T-cell (primary cell): ENCODE data around the gene MAGEB17. TPM values are rescaled to one million over a fixed set of nuclear protein-coding genes. Genes with fewer than 3 reads are reported as not detected.
"Not testable (repeated sequence)": the region's sequence is repeated elsewhere in the genome, so short reads cannot be mapped to it uniquely, and the experiment has no call there.

Experiments used
- ATAC-seq, 4 experiments: fragments of 200-7000 bp in 3 of 4; fragments of 150-1000 bp in 1 of 4; cut with Tn5 transposase; replicated peaks in 1 of 4; 1 replicate in 3 of 4; 2 replicates in 1 of 4; pipeline ENCODE4 v1.10.0; 2021; ENCODE audit warnings: moderate library complexity in 3 of 4, mild to moderate bottlenecking in 2 of 4, moderate number of reproducible peaks in 1 of 4
- CTCF ChIA-PET, 2 donors: fragments of 300-600 bp; sonication (Branson Sonifier 250); formaldehyde crosslinking; loops; one replicate each; lab custom pipeline; 2022; ENCODE audit warnings: antibody characterized with exemption in 2 of 2; lab: Charles Lee
- POLR2A ChIA-PET, 2 donors: fragments of 300-600 bp; sonication (Branson Sonifier 250); formaldehyde crosslinking; loops; one replicate each; lab custom pipeline; 2022; ENCODE audit warnings: antibody characterized with exemption in 2 of 2; lab: Charles Lee
- DNase-seq, 35 experiments: peaks; one replicate each; pipeline versions ENCODE4 v3.0.0 to v3.0.0-alpha.2; 2013 to 2023
- H3K27ac ChIP-seq: one replicate; pipeline ENCODE4 v1.5.1; 2013; ENCODE audit warnings: low read length
- H3K27me3 ChIP-seq, 2 experiments: replicated peaks in 1 of 2; 1 replicate in 1 of 2; 2 replicates in 1 of 2; pipeline versions ENCODE4 v1.6.1 to v1.7.0; 2013; ENCODE audit warnings: low read length in 1 of 2, mixed read lengths in 1 of 2; ENCODE audit not compliant: control insufficient read depth in 2 of 2, insufficient read depth in 2 of 2; ENCODE audit errors: extremely low read depth in 1 of 2
- H3K36me3 ChIP-seq, 2 donors: 1 replicate in 1 of 2; 2 replicates in 1 of 2; pipeline versions ENCODE4 v1.6.1 to v1.7.0; 2013; ENCODE audit warnings: low read length in 1 of 2; ENCODE audit not compliant: control insufficient read depth in 2 of 2, insufficient read depth in 1 of 2; ENCODE audit errors: extremely low read depth in 1 of 2
- H3K4me1 ChIP-seq, 2 experiments: 1 replicate in 1 of 2; 2 replicates in 1 of 2; pipeline versions ENCODE4 v1.6.1 to v1.7.0; 2013; ENCODE audit warnings: low read length in 2 of 2, mixed read lengths in 1 of 2; ENCODE audit not compliant: insufficient read depth in 2 of 2, control insufficient read depth in 1 of 2; ENCODE audit errors: extremely low read depth in 1 of 2
- H3K4me3 ChIP-seq, 2 donors: 1 replicate in 1 of 2; 2 replicates in 1 of 2; pipeline versions ENCODE4 v1.5.1 to v1.7.0; 2013; ENCODE audit warnings: mild to moderate bottlenecking in 2 of 2, low read length in 1 of 2, moderate library complexity in 1 of 2; ENCODE audit not compliant: control insufficient read depth in 1 of 2; ENCODE audit errors: extremely low read depth in 1 of 2
- H3K9me3 ChIP-seq: 2 replicates; pipeline ENCODE4 v1.7.0; 2013
- H3K27ac Mint-ChIP-seq, 2 donors: one replicate each; pipeline ENCODE4 v1.8.0; 2020 to 2021; ENCODE audit warnings: mild to moderate bottlenecking in 2 of 2, mixed read lengths in 2 of 2
- H3K27me3 Mint-ChIP-seq, 2 donors: one replicate each; pipeline ENCODE4 v1.8.0; 2021 to 2022; ENCODE audit warnings: mixed read lengths in 2 of 2
- H3K36me3 Mint-ChIP-seq: one replicate; pipeline ENCODE4 v1.8.0; 2021; ENCODE audit warnings: mixed read lengths
- H3K4me1 Mint-ChIP-seq, 3 donors: one replicate each; pipeline ENCODE4 v1.8.0; 2020 to 2022; ENCODE audit warnings: mixed read lengths in 3 of 3, mild to moderate bottlenecking in 1 of 3
- H3K4me3 Mint-ChIP-seq, 3 donors: one replicate each; pipeline ENCODE4 v1.8.0; 2020 to 2022; ENCODE audit warnings: mild to moderate bottlenecking in 3 of 3, mixed read lengths in 3 of 3, moderate library complexity in 3 of 3
- H3K9me3 Mint-ChIP-seq, 3 donors: one replicate each; pipeline ENCODE4 v1.8.0; 2020 to 2022; ENCODE audit warnings: mixed read lengths in 3 of 3
- WGBS: methylation state at CpG from one replicate; pipeline ENCODE4 v1.1.5; 2013; ENCODE audit warnings: missing lambda C conversion rate; ENCODE audit not compliant: insufficient coverage; 5-methylcytosine and 5-hydroxymethylcytosine counted together
- total RNA-seq, 35 experiments: library from RNA in 6 of 35; stranded (reverse) in 6 of 35; fragments of 120-200 nt in 1 of 35; gene quantifications; one replicate each; pipeline versions ENCODE4 v1.2.1 to v1.2.4 and lab custom pipeline; 2013 to 2026

Gene MAGEB17
- total RNA-seq, 5 donors from 2014 or later (not counting 1 experiment from before 2014, with no cell fraction given) = not detected

- no peak for DNase-seq
- no peak overlapping the region for H3K27ac ChIP-seq
- H3K9me3 ChIP-seq = no peaks in the 10 kb centered on the region
- Mint-ChIP-seq H3K4me3 (no peak overlapping the region), H3K9me3 (peaks cover 0 to 4% (median 3%) of the 10 kb centered on the region in 3 donors), H3K27me3 (peaks cover 10 to 32% of the 10 kb centered on the region in 2 donors), H3K27ac (no peak overlapping the region), H3K4me1 (no peaks in the 10 kb centered on the region), H3K36me3 (no peaks in the 10 kb centered on the region)
- no peak for ATAC-seq
- ChIA-PET CTCF (interaction anchor here in 1 of 2 donors (0.6 kb wide), 1 partner anchor 60 kb away, joined by 3 read pairs; no protein-coding TSS in a partner anchor), POLR2A (no interaction called here)
- H3K36me3 ChIP-seq = no peaks in the 10 kb centered on the region
- no peaks in the 10 kb centered on the region for H3K27me3 ChIP-seq
- no peak overlapping the region for H3K4me3 ChIP-seq
- no peaks in the 10 kb centered on the region for H3K4me1 ChIP-seq
Observed at GRCh38 chrX:16145656-16146055, 21.6 kb upstream of the MAGEB17 start.

GRCh38 chrX:16148896-16149295, 18.4 kb upstream of the MAGEB17 start:
- no peaks in the 10 kb centered on the region for H3K9me3 ChIP-seq
- DNase-seq = no peak
- Mint-ChIP-seq H3K36me3 (no peaks in the 10 kb centered on the region), H3K4me3 (no peak overlapping the region), H3K27me3 (peaks cover 4 to 16% of the 10 kb centered on the region in 2 donors), H3K4me1 (no peaks in the 10 kb centered on the region), H3K9me3 (peaks cover 0 to 4% (median 3%) of the 10 kb centered on the region in 3 donors), H3K27ac (no peak overlapping the region)
- ATAC-seq = no peak
- no CpG with 5 or more reads among the region's 3 CpGs for WGBS
- no peak overlapping the region for H3K27ac ChIP-seq
- ChIA-PET POLR2A (no interaction called here), CTCF (no interaction called here)
- H3K36me3 ChIP-seq = no peaks in the 10 kb centered on the region
- no peak overlapping the region for H3K4me3 ChIP-seq
- H3K4me1 ChIP-seq = no peaks in the 10 kb centered on the region
- no peaks in the 10 kb centered on the region for H3K27me3 ChIP-seq

DNA sequence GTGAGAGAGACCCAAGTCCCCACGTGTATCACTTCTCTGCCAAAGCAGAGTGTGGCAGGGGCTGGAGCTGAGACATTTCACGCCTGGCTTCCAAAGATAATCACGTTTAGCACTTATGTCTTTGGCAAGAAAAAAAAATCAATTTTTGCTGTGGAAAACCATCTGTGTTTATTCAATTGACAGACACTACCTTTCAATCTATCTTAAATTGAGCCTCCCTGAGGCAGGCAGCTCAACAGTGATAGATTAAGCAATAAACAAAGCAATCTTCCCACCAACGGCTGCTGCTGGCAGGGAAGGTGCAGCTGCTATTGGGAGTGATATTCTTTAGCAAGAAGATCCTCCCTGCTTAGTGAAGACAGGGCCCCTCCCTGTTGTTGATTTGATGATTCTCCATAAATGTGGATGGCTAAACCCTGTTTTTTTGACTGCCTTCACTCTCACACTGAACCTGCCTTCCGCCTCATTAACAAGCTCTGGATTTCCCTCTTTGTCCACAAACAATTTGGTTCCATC, 11.6 kb upstream of the MAGEB17 start:
- DNase-seq = no peak
- H3K36me3 Mint-ChIP-seq = no peaks in the 10 kb centered on the region
- ATAC-seq = no peak
- POLR2A ChIA-PET = no interaction called here
- no peak overlapping the region for H3K4me3 Mint-ChIP-seq
- Histone ChIP-seq H3K27me3 (no peaks in the 10 kb centered on the region), H3K9me3 (no peaks in the 10 kb centered on the region), H3K4me3 (no peak overlapping the region), H3K27ac (no peak overlapping the region), H3K4me1 (no peaks in the 10 kb centered on the region), H3K36me3 (no peaks in the 10 kb centered on the region)
- no peaks in the 10 kb centered on the region for H3K9me3 Mint-ChIP-seq
- H3K27me3 Mint-ChIP-seq = peaks cover 0 to 14% of the 10 kb centered on the region in 2 donors
- CTCF ChIA-PET = no interaction called here
- H3K27ac Mint-ChIP-seq = no peak overlapping the region
- WGBS = no CpG with 5 or more reads among the region's 5 CpGs
- H3K4me1 Mint-ChIP-seq = no peaks in the 10 kb centered on the region

DNA sequence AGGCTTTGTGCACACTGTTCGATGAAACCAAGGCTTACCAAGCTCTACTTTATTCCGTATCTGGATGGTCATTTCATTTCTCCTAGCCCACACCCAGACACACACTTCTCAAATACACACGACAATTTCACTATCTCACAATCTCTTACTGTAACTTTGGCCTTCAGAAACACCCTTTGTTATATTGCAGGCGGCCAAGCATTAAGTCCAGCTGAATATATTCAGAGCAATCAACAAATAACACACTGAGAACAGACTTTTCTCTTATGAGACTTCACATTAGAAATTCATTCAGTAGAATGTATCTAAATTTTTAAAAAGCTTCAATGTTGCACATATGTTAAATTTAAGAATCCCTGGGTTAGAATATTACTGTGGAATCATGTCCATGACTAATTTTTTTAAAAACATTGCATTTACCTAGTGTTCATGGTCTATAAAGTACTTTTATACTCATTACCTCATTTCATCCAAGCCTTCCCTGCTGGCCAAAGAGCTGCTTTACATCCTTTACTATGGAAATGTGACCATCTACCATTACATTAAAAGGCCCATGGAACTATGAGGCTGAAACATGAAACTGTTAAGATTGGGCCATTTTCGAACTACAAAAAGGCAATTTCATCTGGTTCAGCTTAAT, 10.5 kb upstream of the MAGEB17 start:
- Mint-ChIP-seq H3K27me3 (peaks cover 0 to 15% of the 10 kb centered on the region in 2 donors), H3K36me3 (no peaks in the 10 kb centered on the region), H3K27ac (no peak overlapping the region), H3K9me3 (no peaks in the 10 kb centered on the region), H3K4me3 (no peak overlapping the region), H3K4me1 (no peaks in the 10 kb centered on the region)
- H3K36me3 ChIP-seq = no peaks in the 10 kb centered on the region
- no peaks in the 10 kb centered on the region for H3K27me3 ChIP-seq
- no peak overlapping the region for H3K27ac ChIP-seq
- POLR2A ChIA-PET = no interaction called here
- no peaks in the 10 kb centered on the region for H3K9me3 ChIP-seq
- CTCF ChIA-PET = no interaction called here
- H3K4me1 ChIP-seq = no peaks in the 10 kb centered on the region
- no peak for DNase-seq
- 87% methylated on average over 3 of the region's 5 CpGs for WGBS
- ATAC-seq = no peak
- no peak overlapping the region for H3K4me3 ChIP-seq

GRCh38 chrX:16160729-16161128, 6.6 kb upstream of the MAGEB17 start:
- no peak for ATAC-seq

GRCh38 chrX:16161173-16161572, 6.1 kb upstream of the MAGEB17 start:
- H3K4me3 Mint-ChIP-seq, H3K9me3 Mint-ChIP-seq, H3K27ac ChIP-seq, H3K9me3 ChIP-seq, POLR2A ChIA-PET, H3K4me1 ChIP-seq, H3K4me1 Mint-ChIP-seq, H3K27ac Mint-ChIP-seq, H3K4me3 ChIP-seq, H3K36me3 ChIP-seq, ATAC-seq, DNase-seq, H3K36me3 Mint-ChIP-seq, H3K27me3 ChIP-seq: not testable (repeated sequence)
- CTCF ChIA-PET = interaction anchor here in 1 of 2 donors (1.0 kb wide), 1 partner anchor 19 kb away, joined by 3 read pairs; no protein-coding TSS in a partner anchor
- no CpG with 5 or more reads among the region's 2 CpGs for WGBS
- H3K27me3 Mint-ChIP-seq = peaks cover 0 to 32% of the 10 kb centered on the region in 2 donors

More at GRCh38 chrX:16160729-16161128, 6.6 kb upstream of the MAGEB17 start:
- no peak for DNase-seq
- no peak overlapping the region for H3K27ac ChIP-seq
- Mint-ChIP-seq H3K4me3 (no peak overlapping the region), H3K4me1 (no peaks in the 10 kb centered on the region), H3K36me3 (no peaks in the 10 kb centered on the region), H3K9me3 (no peaks in the 10 kb centered on the region), H3K27ac (no peak overlapping the region), H3K27me3 (peaks cover 0 to 31% of the 10 kb centered on the region in 2 donors)
- no peaks in the 10 kb centered on the region for H3K4me1 ChIP-seq
- POLR2A ChIA-PET = no interaction called here
- WGBS = no CpG with 5 or more reads among the region's 3 CpGs
- no peak overlapping the region for H3K4me3 ChIP-seq
- CTCF ChIA-PET = interaction anchor here in 1 of 2 donors (1.0 kb wide), 1 partner anchor 18 kb away, joined by 3 read pairs; no protein-coding TSS in a partner anchor
- H3K9me3 ChIP-seq = no peaks in the 10 kb centered on the region
- H3K36me3 ChIP-seq = no peaks in the 10 kb centered on the region
- no peaks in the 10 kb centered on the region for H3K27me3 ChIP-seq
